Stimulated activated CD4-positive, alpha-beta T cell treated with anti-CD3 and anti-CD28 coated beads, Interleukin-4, amount 100 ng/mL, for 4 hours (primary cell): ENCODE measurements around the gene P2RY8.
"Not testable (repeated sequence)": the region's sequence is repeated elsewhere in the genome, so short reads cannot be mapped to it uniquely, and the experiment has no call there.

Experiments used
- DNase-seq, 2 experiments: peaks; one replicate each; pipeline ENCODE4 v3.0.0-alpha.2; 2020

P2RY8 gene

DNA sequence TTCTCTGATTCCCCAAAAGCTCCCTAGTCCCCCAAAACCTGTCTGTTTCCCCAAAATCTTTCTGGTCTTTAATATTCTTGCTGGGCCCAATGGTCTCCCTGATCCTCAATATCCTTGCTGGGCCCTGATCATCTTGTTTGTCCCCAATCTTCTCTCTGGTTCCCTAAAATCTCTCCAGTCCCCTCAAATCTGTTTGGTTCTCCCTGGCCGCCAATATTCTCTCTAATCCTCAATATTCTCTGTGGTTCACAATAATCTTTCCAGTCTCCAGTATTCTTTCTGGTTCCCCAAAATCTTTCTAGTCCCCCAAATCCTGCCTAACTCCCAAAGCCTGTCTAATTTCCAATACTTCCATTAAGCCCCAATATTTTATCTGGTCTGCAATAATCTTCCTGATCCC lies 18.5 kb downstream of the P2RY8 start:
- no peak for DNase-seq

DNA sequence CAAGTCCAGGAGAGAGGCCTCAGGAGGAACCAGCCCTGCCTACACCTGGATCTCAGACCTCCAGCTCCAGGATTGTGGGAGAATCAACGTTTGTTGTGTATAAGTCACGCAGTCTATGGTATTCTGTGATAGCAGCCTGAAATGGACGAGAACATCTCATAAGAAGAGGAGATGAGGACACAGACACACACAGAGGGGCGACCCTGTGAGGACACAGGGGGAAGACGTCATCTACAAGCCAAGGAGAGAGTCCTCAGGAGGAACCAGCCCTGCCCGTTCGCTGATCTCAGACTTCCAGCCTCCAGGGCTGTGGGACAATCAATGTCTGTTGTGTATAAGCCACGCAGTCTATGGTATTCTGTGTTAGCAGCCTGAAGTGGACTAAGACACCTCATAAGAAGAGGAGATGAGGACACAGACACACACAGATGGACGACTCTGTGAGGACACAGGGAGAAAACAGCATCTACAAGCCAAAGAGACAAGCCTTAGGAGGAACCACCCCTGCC lies 20.3 kb downstream of the P2RY8 start:
- no peak for DNase-seq

DNA sequence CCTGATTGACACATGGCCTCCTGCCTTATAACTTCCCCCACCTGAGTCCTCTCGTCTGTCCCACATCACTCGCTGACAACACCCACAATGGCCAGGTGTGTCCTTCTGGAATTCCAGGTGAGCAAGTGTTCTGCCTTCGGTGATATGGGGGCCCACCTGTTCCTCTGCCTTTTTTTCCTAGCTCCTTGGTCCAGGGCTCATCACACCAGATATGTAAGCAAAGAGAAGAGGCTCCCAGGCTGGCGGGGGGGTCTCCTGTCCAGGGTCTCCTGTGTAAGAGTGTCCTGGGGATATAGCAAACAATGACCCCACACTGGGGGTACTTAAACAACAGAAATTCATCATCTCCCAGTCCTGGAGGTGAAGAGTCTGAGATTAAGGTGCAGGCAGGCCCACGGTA lies 25.2 kb downstream of the P2RY8 start:
- DNase-seq = no peak

DNA sequence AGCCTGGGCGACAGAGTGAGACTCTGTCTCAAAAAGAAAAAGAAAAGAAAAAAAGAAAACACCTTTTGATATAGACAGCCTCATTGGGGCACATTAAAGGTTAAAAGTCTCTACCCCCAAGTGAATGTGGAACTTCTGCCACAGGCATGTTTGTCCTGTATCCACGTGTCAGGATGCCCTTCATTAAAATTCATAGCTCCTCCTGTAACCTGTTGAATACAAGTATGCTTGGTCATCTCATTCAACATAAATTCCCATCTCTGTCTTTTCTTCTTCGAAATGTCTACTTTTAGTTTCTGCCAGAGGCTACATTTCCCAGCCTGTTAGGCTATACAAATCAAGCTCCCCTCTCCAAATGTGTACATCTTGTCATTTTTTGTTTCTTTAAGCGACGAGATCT lies 25.8 kb downstream of the P2RY8 start:
- DNase-seq = no peak

DNA sequence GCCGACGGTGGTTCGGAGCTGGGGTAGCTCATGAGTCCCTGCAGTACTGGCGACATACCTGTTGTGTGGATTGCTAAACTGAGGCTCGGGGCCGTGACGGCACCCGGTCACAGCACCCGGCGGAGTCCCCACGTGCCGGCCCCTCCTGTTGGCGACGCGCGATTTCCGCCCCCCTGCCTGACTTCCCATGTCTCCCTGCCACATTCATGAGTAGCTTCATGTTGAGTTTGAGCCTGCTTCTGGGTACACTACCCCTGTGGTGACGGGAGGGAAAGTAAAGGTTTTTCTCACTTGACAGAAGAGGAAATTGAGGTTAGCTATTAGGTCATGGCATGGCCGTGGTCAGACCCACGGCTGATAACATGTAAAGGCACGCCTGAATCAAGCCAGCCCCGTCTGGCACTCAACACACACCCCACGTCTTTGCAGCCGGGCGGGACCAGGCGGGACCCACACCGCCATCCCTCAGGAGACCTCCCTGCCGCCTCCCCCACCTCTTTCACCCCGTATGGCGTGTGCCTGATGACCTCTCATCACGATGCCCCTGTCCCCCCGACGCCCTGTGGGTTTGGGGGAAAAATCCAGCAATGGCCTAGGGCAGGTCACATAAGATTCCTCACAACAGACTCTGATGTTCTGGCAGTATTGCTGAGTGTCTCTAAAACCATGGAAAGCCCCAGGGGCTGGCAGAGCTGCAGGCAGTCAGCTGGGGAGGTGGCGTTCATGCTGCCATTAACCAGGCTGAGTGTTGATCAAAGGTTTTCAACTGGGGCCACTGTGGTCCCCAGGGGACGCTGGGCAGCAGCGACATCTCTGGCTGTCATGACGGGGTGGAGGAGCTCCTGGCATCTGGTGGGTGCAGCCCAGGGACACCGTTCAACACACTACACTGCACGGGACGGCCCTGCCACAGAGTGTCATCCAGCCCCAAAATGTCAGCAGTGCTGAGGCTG lies 29.2 kb downstream of the P2RY8 start:
- no peak for DNase-seq

DNA sequence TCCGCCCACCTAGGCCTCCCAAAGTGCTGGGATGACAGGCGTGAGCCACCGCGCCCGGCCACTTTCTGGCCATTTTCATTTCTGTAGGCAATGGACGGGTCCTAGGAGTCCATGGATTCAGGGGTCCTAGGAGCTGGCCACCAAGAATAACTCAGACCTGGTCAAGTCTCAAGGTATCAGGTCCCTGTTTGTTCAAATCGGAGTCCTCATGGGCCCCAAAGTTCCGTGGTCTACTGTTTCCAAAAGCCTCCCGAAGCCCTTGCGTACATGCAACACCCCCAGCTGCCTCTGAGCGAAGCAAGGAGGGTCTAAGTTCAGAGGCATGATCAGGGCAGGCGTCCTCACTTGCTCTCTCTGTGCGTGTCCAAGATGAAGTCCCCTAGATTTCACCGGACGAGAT lies 30.1 kb downstream of the P2RY8 start:
- DNase-seq = no peak

DNA sequence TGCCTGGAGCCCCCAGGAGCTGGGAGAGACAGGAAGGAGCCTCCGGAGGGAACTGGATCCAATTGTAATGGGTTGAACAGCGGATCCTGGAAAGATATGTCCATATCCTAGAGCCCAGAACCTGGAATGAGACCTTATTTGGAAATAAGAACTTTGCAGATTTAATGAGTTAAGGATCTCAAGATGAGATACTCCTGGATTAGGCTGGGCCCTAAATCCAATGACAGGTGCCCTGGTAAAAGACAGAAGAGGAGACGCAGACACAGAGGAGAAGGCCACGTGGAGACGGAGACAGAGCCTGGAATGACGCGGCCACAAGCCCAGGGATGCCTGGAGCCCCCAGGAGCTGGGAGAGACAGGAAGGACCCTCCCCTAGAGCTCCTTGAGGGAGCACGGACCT lies 34.1 kb downstream of the P2RY8 start:
- no peak for DNase-seq

DNA sequence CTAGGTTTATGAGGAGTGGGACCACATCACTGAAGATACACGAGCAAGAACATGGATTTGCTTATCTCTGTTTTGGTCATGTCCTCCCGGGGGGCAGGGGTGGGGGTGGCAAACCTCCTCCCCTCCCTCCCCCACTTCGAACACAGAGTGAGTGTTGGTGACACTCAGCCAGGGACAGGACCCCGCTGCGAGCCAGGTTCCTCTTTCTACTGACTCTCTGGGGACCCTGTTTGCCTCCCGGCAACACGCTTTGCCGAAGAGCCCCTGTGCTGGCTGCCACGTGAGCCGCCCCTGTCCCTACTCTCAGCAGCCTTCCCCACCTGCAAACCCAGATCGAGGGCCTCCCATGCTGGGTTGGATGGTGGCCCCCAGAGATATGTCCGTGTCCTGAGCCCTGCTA lies 34.7 kb downstream of the P2RY8 start:
- DNase-seq = no peak

DNA sequence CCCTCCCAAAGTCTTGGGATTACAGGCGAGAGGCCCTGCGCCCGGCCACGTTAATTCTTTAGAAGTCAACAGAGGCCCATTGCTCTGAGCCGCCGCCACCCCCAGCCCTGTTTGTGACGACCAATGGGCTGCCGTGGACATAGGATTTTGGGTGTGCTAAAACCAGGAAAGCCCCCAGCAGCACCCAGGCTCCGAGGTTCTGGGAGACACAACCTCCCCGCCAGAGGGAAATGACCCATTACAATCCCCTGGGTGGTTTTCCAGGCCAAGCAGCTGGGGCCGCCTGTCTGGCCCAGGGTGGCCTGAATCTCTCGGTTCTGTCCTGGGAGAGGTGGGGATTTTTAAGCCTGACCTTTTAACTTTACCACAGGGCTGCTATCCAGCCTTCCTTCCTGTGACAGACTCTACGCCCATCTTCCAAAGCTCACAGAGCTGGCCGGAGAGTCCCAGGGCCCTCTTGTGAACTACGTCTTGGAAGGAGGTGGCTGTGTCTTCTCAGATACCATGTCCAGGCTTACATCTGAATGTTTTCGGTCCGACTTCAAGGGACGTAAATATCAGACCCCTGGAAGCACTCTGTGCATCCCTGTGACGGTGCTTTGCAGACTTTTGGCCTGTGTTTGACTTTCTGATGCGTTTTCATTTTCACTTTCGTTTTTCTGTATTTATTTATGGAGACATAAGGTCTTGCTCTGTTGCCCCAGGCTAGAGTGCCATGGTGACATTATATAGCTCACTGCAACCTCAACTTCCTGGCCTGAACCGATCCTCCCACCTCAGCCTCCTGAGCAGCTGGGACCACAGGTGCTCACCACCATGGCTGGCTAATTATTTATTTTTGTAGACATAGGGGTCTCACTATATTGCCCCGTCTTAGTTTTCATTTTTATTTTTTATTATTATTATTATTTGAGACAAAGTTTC lies 36.0 kb downstream of the P2RY8 start:
- DNase-seq = no peak

DNA sequence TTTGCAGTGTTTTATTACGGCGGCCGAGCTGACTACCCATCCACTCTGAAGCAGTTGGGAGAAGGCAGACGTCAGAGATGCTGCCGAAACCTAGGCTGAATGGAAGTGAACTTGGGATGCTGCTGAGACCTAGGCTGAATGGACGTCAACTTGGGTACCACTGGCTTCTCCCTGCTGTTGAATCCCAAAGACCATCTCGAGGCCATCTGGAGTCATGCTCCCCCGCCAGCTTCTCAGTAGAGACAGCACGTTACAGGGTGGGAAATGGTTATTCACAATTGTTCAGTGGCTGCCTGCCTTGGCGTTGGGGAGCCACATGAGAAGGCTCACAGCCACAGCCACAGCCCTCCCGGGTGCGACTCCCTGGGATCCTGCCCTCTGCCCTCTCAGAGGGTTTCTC lies 40.9 kb downstream of the P2RY8 start:
- DNase-seq = no peak

DNA sequence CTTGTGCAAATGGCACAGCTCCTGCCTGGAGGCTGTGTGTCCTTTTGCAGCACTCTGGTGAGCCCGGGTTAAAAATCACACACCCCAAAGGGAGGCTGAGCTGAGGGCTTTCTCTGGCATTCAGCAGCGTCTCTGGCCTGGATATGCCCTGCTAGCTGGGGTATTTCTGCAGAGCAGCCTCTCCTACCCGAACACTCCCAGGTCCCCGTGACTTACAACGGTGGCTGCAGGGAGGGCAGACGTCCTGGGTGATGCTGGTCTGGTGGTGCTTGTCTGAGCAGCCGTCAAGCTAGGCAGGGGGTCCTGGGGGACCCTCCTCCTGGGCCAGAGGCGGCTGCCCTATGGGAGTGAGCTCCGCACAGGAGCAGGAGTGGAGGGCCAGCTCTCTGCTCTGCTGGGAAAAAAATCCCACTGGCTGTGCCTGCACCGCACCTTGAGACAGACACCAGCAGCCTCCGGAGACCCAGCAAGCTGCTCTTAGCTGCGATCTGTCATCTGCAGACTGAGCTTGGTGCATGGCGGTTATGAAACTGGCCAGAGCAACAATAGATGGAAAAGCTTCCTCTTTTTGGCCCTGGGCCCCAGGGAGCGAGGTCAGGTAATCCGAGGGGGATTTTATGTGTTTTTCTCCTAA lies 43.0 kb downstream of the P2RY8 start:
- DNase-seq = no peak

DNA sequence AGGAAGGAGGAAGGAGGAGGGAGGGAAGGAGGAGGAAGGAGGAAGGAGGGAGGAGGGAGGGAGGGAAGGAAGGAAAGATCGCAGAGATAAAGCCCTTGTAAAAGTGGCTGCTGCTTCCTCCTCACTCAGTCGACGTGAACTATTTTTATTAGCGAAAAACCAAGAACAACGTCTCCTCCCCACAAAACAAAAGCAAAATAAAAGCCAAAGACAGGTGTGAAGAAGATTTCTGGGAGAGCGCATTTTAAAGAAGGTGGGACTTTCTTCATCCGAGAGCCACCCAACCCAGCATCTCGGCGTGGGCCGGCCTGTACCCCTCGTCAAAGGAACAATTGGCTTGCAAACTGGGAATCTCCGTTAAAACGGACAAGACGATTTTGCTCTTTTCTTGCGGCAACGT lies 43.6 kb downstream of the P2RY8 start:
- no peak for DNase-seq

DNA sequence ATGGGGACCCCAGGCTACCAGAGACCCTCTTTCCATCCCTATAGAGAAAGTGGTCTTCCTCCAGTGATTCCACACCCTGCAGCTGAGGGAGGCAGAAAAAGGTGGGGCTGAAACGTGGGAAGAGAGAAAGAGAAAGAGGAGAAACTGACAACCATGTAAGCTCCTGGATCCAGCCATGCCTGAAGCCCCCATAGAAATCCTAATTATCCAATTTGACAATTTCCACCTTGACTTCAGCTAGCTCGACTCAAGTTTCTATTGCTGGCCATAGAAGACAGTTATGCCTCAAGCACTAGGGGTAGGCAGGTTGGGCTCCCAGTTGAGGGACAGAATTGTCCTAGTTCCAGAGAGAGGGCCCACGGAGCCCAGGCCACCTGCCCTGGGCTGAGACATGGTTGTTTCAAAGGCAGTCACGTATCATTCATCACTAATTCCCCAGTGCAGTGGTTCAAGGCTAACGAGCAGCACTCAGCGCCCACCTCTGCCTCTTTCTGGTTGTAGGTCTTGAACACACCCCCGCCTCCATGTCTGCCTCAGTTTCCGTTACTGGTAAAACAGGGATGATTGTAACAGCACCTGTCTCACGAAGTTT lies 44.5 kb downstream of the P2RY8 start:
- DNase-seq = no peak

DNA sequence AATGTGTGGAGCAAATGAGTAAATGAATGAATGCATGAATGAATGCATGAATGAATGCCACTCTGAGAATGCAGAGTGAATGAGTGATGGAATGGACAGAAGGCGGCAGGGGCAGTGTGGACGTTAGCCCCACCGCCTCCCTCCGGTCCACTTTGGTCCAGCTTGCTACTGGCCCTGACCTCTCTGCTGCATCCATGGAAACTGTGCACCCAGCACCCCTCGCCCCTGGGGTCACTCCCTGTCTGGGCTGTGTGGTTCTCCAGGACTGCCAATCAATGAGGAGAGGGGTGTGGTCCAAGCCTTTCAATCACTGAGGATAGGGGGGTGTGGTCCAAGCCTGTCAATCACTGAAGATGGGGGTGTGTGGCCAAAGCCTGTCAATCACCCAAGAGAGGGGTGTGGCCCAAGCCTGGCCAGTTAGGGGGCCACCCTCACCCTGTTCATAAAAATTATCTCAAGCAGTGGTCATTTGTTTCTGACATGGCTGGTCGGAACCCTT lies 45.1 kb downstream of the P2RY8 start:
- DNase-seq = no peak

DNA sequence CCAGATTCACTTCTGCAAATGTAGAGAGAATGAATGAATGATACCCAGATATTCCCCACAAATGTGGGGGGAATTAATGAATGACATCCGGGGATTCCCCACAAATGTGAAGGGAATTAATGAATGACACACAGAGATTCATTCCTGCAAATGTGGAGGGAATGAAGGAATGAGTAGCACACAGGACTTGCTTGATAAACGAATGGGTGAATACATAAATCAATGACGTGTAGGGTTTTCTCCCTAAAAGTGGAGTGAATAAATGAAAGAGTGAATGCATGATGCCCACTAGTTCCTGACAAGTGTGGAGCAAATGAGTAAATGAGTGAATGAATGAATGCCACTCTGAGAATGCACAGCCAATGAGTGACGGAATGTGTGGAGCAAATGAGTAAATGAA lies 45.7 kb downstream of the P2RY8 start:
- not testable (repeated sequence) for DNase-seq

DNA sequence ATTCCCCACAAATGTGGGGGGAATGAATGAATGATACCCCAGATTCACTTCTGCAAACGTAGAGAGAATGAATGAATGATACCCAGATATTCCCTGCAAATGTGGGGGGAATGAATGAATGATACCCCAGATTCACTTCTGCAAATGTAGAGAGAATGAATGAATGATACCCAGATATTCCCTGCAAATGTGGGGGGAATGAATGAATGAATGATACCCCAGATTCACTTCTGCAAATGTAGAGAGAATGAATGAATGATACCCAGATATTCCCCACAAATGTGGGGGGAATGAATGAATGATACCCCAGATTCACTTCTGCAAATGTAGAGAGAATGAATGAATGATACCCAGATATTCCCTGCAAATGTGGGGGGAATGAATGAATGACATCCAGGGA lies 46.3 kb downstream of the P2RY8 start:
- DNase-seq = not testable (repeated sequence)

DNA sequence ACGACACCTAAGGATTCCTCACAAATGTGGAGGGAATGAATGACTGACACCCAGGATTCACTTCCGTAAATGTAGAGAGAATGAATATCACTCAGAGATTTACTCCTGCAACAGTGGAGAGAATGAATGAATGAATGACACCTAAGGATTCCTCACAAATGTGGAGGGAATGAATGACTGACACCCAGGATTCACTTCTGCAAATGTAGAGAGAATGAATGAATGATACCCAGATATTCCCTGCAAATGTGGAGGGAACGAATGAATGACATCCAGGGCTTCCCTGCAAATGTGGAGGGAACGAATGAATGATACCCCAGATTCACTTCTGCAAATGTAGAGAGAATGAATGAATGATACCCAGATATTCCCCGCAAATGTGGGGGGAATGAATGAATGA lies 47.6 kb downstream of the P2RY8 start:
- DNase-seq = not testable (repeated sequence)

DNA sequence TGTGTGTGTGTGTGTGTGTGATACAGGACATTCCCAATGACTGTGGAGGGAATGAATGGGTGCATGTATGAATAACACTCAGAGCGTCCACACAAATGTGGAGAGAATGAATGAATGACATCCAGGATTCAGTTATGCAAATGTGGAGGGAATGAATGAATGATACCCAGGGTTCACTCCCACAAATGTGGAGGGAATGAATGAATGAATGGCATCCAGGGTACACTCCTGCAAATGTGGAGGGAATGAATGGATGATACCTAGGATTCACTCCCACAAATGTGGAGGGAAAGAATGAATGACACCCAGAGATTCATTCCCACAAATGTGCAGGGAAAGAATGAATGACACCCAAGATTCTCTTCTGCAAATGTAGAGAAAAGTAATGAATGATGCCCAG lies 48.2 kb downstream of the P2RY8 start:
- DNase-seq = no peak

DNA sequence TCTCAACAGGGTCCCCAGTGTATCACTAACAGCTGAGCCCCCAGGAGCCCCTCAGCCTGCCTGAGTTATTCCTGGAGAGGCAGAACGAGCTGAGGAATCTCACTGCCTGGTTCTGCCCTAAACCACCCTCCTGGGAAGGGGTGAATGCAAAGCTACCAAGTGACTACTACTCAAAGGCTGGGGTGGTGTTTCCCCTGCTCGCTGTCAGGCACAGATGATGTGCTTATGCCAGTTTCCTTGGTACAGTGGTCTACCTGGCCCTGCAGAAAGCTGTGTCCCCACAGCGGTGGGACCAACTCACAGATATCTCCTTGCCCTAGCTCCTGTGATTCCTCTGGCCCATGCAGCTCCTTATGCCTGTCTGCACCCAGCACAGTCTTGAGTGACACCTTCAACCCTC lies 48.8 kb downstream of the P2RY8 start:
- no peak for DNase-seq

DNA sequence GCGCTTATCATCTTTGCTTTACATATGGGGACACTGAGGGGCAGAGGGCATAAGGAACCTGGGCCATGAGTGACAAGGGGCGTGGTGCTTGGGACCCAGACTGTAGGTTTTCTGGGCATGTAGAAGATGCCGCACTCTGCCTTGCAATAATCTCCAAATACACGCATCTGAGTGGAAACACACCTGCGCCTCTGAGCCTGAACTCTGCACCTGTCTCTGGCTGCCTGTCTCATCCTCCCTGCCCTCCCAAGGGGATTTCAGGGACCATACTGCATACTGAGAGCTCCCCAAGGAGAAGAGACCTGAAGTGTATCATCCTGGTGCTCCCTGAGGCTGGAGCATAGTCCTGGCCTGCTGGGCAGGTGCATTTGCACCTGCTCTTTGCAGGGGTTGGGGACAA lies 49.6 kb downstream of the P2RY8 start:
- DNase-seq = no peak

DNA sequence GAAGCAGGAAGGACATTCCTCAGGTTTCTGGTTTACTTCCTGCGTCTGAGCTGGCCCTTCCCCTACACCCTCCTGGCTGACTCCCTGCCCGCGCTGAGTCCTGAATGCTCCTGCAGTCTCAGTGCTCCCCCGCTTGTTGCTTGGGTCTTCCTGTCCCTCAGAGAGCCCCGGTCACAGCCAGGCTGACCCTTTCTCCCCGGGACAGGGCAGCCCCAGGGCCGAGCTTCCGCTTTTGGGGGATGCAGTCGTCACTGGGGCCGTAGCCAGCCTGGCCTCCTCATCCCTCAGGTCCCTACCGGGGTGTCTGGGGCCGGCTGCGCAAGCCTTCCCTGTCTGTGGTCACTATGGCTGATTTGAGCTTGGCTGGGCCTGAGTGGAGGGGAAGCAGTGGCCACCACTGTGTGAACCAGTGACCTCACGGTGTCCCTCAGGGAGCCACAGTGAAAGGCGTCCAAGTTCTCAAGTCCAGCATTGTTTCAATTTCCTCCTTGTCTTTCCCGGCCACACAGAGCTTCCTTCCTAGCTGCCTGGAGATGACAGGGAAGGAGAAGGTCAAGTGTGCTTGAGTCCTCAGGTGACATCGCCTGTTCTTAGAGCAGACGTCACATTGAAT lies 50.1 kb downstream of the P2RY8 start:
- no peak for DNase-seq

DNA sequence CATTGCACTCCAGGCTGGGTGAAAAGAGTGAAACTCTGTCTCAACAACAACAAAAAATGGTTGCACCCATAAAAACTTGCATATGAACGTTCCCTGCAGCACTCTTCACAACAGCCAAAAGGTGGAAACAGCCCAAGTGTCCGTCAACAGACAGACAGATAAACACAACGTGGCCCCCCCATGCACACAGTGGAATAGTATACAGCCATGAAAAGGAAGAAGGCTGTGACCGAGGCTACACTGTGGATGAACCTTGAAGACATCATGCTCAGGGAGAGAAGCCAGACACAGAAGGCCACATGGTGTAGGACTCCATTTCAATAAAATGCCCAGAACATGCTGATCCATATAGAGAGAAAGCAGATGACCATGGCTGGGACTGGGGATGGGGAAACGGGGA lies 50.8 kb downstream of the P2RY8 start:
- DNase-seq = no peak
